Thoracic aorta (tissue), 2 donors: ENCODE data around the gene TBL1X. TPM values are rescaled to one million over a fixed set of nuclear protein-coding genes. Genes with fewer than 3 reads are reported as not detected.

ENCODE experiments used
- ATAC-seq: fragments of 150-250 bp; one replicate; pipeline ENCODE4 v1.8.0; 2017; ENCODE audit warnings: low read depth; ENCODE audit not compliant: insufficient number of reproducible peaks, low FRiP score
- DNase-seq: peaks from one replicate; pipeline ENCODE4 v3.0.0-alpha.2; 2020; ENCODE audit warnings: low spot score
- H3K27ac ChIP-seq, 2 donors: fragments of 200-600 bp; sonication (generic); 1 replicate in 1 of 2; 2 replicates in 1 of 2; pipeline ENCODE4 v1.5.1; 2016; ENCODE audit warnings: mild to moderate bottlenecking in 2 of 2, moderate library complexity in 2 of 2
- H3K27me3 ChIP-seq: fragments of 200-600 bp; sonication (generic); replicated peaks from 2 replicates; pipeline ENCODE4 v1.6.0; 2016; ENCODE audit warnings: mild to moderate bottlenecking; ENCODE audit not compliant: insufficient read depth
- H3K36me3 ChIP-seq: fragments of 200-600 bp; sonication (generic); one replicate; pipeline ENCODE4 v1.5.1; 2016
- H3K4me1 ChIP-seq, 2 donors: fragments of 200-600 bp; sonication (generic); 1 replicate in 1 of 2; 2 replicates in 1 of 2; pipeline versions ENCODE4 v1.5.1 to v1.6.0; 2016; ENCODE audit warnings: low read depth in 2 of 2, mild to moderate bottlenecking in 1 of 2; ENCODE audit not compliant: control insufficient read depth in 1 of 2
- H3K4me3 ChIP-seq: fragments of 200-600 bp; sonication (generic); 2 replicates; pipeline ENCODE4 v1.5.1; 2016; ENCODE audit warnings: mild to moderate bottlenecking
- H3K9me3 ChIP-seq: fragments of 200-600 bp; sonication (generic); 2 replicates; pipeline ENCODE4 v1.5.1; 2016
- CTCF ChIP-seq: fragments of 200-600 bp; sonication (generic); IDR thresholded peaks from one replicate; pipeline ENCODE4 v1.5.1; 2019; ENCODE audit warnings: antibody characterized with exemption
- total RNA-seq, 2 donors: library from RNA; depleted of rRNA; stranded (reverse); fragments of >200 nt; gene quantifications; one replicate each; pipeline versions ENCODE4 v1.1.0 to v1.2.3, GENCODE V29; 2016

TBL1X gene
- total RNA-seq, 2 donors from 2014 or later, result 37.9 to 39.7 TPM

GRCh38 chrX:9562851-9563250 is 98.0 kb downstream of the TBL1X start:
- Histone ChIP-seq H3K27me3 (no peaks in the 10 kb centered on the region), H3K4me1 (peaks cover 7 to 27% of the 10 kb centered on the region in 2 donors), H3K36me3 (no peaks in the 10 kb centered on the region), H3K4me3 (no peak overlapping the region), H3K9me3 (no peaks in the 10 kb centered on the region), H3K27ac (peak overlapping the region in 1 of 2 donors; percentile 39)
- ATAC-seq, result no peak
- TF ChIP-seq CTCF, result no peak
- DNase-seq, result no peak

GRCh38 chrX:9566150-9566621 is 101.3 kb downstream of the TBL1X start:
- H3K4me3 ChIP-seq, result no peak overlapping the region
- peak; percentile 21 for DNase-seq
- no peaks in the 10 kb centered on the region for H3K9me3 ChIP-seq
- no peaks in the 10 kb centered on the region for H3K27me3 ChIP-seq
- no peak for ATAC-seq
- no peaks in the 10 kb centered on the region for H3K36me3 ChIP-seq
- no peak for TF ChIP-seq CTCF
- peaks cover 7 to 43% of the 10 kb centered on the region in 2 donors for H3K4me1 ChIP-seq
- H3K27ac ChIP-seq, result no peak overlapping the region

GRCh38 chrX:9569876-9570301 is 105.0 kb downstream of the TBL1X start:
- no peak for TF ChIP-seq CTCF
- H3K4me3 ChIP-seq, result no peak overlapping the region
- DNase-seq, result no peak
- H3K9me3 ChIP-seq, result no peaks in the 10 kb centered on the region
- H3K36me3 ChIP-seq, result no peaks in the 10 kb centered on the region
- H3K27me3 ChIP-seq, result no peaks in the 10 kb centered on the region
- no peak for ATAC-seq
- no peak overlapping the region for H3K27ac ChIP-seq
- H3K4me1 ChIP-seq, result peaks cover 7 to 35% of the 10 kb centered on the region in 2 donors

- no peaks in the 10 kb centered on the region for H3K36me3 ChIP-seq
- DNase-seq (no peak), ATAC-seq (no peak)
- no peaks in the 10 kb centered on the region for H3K9me3 ChIP-seq
- H3K4me1 ChIP-seq, result peaks cover 0 to 29% of the 10 kb centered on the region in 2 donors
- TF ChIP-seq CTCF, result no peak
- no peak overlapping the region for H3K27ac ChIP-seq
- H3K4me3 ChIP-seq, result no peak overlapping the region
- no peaks in the 10 kb centered on the region for H3K27me3 ChIP-seq
Observed at GRCh38 chrX:9573282-9574106, 108.6 kb downstream of the TBL1X start.

GRCh38 chrX:9576059-9576458 is 111.2 kb downstream of the TBL1X start:
- no peak for DNase-seq
- H3K27ac ChIP-seq, result no peak overlapping the region
- no peak overlapping the region for H3K4me3 ChIP-seq
- H3K9me3 ChIP-seq, result no peaks in the 10 kb centered on the region
- ATAC-seq, result no peak
- TF ChIP-seq CTCF, result no peak
- no peaks in the 10 kb centered on the region for H3K36me3 ChIP-seq
- no peaks in the 10 kb centered on the region for H3K27me3 ChIP-seq
- H3K4me1 ChIP-seq, result peaks cover 0 to 14% of the 10 kb centered on the region in 2 donors
